ENCODE data around the gene SLC14A1. TPM values are rescaled to one million over a fixed set of nuclear protein-coding genes. Genes with fewer than 3 reads are reported as not detected.
A peak's percentile ranks its signal among the peaks of the same experiment; 100 is the strongest.

SLC14A1 gene
- total RNA-seq, 1 donor from 2014 or later: not detected

DNA sequence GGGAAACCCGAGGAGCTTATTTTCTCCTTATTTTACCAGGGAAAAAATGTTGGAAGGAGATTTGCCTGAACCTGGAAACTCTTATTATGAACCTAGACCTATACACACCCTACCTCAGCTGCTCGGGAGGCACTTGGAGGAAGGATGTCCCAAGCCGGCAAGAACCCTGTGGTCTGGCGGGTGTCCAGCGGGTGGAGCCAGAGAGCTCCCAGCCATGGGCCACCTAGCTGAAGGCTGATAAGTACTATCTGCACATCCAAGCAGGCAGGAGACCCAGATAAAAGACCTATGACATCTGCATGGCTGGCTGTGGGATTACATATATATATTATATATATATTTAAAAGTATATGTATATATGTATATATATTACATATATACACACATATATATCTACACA, 1.1 kb upstream of the SLC14A1 start:
- peak; percentile 80 for DNase-seq (ENCODE audit: low read depth)

DNA sequence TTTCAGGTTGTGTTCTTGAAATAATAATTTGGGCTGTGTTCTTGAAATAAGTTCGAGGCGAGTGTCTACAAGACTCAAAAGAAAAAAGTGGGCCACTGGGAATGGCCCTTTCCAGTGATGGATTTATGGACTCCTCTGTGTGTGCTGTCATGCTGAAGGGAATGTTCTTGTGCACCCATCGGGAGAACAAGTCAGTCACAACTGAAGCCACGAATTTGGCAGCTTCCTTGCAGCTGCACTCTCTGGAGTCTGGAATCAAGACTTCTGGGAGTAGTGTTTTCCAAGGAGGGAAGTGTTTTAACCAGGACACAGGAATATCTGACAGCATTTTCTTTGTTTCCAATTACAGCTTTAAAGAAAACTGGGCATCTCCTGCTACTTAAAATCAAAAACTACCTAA, 620 bp downstream of the SLC14A1 start:
- peak; percentile 28 for DNase-seq (ENCODE audit: low read depth)

DNA sequence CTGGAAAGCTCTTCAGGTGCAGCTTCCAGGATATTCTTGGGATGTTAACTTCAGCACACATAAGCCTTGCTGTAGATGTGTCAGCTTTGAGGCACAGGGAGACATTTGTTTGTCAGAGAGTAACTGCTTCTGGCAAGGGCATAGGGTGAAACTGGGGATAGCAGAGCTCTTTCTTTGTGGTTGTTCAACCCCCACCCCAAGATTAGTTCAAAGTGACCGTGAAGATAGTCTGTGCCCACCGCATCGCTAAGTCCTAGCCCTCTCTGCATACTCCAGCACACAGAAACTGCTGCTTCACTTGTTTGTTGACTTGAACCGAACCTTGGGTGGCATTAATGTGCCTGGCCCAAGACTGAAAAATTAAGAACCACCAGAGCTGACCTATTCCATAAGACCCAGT, 1.4 kb downstream of the SLC14A1 start:
- no peak for DNase-seq (ENCODE audit: low read depth)

DNA sequence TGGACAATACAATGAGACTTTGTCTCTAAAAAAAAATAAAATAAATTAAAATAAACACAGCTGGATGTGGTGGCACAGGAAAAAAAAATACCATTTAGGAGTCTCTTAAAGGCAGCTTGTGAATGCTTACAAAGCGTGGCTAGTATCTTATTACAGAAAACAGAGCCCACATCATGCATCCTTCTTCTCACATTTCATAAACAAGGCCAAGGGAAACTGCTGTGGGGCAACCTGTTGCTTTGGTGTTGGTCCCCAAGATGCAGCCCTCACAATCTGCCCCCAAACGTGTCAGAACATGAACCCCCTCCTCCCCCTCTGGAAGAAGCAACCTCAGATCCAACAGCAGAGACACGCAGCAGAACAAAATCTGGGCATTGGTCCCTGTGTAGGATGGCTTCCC, 2.6 kb downstream of the SLC14A1 start:
- DNase-seq (ENCODE audit: low read depth): peak; percentile 25

DNA sequence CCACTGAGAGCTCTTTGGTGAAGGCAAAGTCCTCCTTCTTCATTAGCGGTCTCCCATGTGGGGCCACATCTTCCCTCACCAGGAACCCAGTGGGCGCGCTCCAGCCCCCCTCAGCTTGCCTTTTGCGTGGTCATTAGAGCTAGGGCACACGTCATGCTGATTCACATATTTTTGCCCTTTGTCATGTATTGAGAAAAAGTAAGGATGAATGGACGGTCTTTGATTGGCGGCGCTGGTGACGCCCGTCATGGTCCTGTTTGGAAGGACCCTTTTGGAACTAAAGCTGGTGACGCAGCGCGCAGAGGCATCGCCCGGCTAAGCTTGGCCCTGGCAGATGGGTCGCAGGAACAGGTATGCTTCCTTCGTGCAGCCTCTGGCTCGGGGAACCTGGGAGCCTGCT, 3.1 kb downstream of the SLC14A1 start:
- no peak for DNase-seq (ENCODE audit: low read depth)

DNA sequence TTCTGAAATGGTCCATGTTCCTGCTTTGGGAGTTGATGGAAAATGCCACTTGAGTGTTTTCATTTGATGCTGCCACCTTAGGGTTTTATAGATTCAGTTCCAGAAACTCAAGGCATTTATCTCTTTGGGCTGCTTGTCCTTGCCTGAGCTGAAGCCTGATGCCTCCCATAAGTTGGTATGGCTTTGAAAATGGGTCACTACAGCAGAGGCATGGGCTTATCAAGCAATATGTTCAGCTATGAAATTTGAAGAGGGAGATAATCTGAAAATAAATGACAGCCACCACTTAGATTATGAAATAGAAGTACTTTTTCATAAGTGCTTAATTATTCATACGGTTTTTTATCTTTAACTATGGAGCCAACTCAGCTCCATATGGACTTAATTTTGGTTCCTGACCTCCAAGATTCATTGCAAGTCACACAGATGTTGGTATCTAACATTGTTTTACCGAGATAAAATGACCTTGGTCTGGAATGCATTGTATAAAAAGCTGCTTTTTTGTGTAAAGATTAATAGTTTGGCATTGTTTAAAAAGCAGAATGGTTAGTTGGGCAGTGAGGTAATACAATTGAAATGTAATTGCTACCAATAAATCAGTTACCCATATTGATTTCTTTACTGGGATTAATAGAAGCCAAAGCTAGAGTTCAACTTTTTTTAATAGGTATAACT, 4.5 kb downstream of the SLC14A1 start:
- DNase-seq (ENCODE audit: low read depth): no peak

DNA sequence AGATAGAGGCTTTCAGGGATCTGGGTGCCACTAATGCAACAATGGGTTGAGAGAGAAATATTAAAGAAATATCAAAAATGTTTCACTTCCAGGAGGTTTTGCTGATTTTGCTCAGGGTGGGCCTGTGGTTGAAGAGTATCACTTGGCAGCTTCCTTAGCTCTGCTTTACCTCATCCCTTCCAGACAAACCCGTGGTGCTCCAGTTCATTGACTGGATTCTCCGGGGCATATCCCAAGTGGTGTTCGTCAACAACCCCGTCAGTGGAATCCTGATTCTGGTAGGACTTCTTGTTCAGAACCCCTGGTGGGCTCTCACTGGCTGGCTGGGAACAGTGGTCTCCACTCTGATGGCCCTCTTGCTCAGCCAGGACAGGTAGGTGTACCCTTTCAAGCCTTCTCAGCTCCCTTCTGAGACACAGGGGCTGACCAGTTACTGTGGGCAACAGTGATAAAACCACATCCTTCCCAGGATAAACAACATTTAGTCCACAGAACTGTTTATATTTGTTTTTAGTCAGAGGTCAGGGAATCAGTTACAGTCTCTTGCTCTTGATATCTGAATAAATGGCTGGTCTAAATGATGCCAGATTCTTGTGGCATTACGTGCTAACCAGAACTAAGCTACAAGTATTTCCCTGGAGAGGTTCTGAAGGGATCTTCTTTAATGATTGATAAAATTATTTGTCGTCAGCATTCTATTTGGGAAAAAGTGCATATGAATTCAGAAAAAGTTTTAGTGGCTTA, 7.0 kb downstream of the SLC14A1 start:
- peak; percentile 31 for DNase-seq (ENCODE audit: low read depth)

DNA sequence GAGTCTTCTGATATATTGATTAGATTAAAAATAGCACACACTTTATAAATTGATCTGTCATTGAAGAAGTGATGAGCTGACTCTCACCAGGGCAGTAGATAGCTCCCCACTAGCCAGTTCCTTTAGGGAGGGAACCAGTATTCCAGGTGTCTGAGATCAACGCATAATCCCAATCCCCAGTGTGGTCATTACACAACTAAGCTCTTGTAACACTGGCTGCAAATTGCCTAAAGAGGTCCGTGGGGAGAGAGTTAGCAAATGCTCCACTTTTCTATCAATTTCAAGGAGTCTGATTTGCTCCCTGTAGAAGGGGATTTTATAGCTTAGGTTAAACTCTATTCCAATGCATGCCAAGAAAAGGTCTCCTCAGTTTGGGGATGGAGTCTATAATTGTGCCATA, 7.7 kb downstream of the SLC14A1 start:
- no peak for DNase-seq (ENCODE audit: low read depth)

DNA sequence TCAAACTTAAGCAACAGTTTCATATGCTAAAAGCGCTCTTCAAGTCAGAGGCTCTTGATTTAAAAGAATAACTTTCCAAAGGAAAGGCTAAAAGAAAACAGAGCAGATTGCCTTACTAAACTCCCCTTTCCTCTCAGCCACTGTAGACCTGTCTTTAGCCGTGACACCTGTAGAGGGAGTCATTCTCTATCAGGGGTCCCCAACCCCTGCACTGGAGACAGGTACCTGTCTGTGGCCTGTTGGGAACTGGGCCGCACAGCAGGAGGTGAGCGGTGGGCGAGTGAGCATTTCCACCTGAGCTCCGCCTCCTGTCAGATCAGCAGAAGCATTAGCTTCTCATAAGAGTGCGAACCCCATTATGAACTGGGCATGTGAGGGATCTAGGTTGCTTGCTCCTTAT, 9.6 kb downstream of the SLC14A1 start:
- DNase-seq (ENCODE audit: low read depth): no peak

DNA sequence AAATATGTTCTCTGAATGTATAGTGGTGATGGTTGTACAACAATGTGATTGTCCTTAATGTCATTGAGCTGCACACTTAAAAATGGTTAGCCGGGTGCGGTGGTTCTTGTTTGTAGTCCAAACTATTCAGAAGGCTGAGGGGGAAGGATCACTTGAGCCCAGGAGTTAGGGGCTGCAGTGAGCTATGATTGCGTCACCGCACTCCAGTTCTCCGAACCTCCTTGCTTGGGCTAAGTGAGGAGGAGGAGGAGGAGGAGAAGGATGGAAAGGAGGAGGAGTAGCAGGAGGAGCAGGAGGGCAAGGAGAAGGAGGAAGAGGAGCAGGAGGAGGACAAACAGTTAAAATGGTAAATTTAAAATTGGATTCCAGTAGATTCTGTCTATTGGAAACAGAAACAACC, 10.5 kb downstream of the SLC14A1 start:
- no peak for DNase-seq (ENCODE audit: low read depth)

DNA sequence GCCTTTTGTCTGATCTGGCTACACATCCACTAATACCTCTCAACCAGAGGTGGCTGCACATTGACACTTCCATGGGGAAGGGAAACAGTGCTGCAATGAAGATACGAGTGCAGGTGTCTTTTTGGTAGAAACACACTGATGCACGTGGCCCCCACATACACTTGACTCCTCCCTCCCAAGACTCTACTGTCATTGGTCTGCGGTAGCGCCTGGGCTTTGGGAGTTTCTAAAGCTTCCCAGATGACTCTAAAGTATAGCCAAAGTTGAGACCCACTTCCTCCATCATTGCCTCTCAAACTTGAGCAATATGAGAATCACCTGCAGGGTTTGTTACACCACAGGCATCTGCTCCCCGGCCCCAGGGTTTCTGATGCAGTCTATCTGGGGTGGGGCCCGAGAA, 11.0 kb downstream of the SLC14A1 start:
- no peak for DNase-seq (ENCODE audit: low read depth)

DNA sequence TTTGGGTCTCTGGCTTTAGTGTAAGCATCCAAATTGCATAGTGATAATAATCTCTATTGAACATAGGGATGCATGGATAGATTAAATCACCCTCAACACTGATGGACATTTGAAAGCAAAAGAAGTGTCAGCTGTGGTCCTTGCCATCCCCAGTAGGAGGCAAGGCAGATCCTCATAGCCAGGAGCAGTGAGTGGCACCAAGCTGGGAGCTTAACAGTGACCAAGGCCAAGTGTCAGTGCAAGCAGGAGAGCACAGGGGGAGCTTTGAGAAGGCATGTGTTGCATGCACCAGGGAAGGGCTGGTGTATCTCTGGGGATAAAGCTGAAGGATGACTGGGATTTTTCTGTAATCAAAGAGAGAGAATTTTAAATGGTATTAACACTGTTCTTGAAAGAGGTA, 14.7 kb downstream of the SLC14A1 start:
- DNase-seq (ENCODE audit: low read depth): peak; percentile 30

DNA sequence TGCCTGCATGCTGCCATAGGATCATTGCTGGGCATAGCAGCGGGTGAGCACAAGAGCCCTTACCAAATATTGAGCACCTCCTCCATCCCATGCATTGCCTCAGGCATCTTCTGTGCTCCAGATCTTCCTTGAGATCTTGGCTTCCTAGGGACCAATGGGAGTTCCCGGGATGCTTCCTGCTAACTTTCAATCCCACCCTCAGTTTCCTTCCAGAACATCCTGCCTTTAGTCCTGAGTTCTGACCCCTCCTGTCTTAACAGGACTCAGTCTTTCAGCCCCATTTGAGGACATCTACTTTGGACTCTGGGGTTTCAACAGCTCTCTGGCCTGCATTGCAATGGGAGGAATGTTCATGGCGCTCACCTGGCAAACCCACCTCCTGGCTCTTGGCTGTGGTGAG, 15.3 kb downstream of the SLC14A1 start:
- no peak for DNase-seq (ENCODE audit: low read depth)

DNA sequence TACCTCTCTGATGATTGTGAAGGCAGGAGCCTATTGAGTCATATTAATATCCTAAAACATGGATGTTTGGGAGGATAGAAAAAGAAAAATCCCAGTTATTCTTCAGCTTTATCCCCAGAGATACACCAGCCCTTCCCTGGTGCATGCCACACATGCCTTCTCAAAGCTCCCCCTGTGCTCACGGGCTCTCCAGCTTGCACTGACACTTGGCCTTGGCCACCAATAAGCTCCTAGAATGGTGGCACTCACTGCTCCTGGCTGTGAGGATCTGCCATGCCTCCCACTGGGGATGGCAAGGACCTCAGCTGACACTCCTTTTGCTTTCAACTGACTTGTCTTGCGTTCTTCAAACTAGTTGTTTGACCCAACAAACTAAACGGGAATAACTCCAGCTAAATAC, 15.9 kb downstream of the SLC14A1 start:
- DNase-seq (ENCODE audit: low read depth): no peak

DNA sequence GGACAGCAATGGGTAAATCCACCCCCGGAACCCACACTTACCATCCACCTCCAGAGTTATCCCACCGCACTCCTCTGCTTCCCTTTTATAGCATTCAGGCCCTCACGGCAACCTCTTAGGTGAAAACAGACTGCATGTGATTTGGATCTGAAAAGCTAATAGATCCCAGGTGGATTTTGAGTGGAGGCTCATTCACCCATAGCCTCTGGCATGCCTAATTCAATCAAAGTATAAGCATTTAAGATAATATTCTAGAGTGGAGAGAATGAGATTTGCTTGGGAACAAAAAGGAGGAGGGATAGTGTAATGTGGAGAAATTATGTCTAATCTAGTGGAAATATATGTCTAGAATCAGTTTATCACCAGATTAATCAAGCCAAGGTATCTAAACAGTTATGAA, 17.1 kb downstream of the SLC14A1 start:
- no peak for DNase-seq (ENCODE audit: low read depth)

DNA sequence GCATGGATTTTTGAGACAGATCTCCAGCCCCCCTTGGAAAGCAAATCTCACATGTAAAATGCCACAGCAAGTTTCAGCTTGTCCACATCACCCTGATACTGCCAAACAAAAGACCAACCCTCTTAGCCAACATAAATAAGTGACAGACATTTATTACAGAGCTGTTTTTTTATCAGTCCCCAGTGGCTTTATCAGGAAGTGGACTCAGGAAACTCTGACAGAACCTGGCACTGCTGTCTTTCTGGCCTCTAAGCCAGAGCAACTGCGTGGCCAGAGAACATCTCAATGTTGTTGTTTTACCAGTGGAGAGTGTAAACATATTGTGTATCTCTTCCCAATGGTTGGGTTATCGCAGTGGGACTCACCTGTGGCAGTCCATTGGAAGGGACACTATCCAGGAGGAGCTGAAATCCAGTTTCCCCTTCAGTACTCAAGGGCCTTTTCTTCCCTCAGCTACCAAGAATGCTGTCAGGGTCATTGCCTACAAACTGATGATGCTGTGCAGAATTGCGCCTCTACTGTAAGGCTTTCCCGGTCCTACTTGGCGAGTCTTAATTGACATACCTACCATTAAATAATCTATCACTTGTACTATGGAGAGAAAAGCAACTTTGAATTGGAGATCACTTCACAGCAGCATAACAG, 22.0 kb downstream of the SLC14A1 start:
- DNase-seq (ENCODE audit: low read depth): no peak

DNA sequence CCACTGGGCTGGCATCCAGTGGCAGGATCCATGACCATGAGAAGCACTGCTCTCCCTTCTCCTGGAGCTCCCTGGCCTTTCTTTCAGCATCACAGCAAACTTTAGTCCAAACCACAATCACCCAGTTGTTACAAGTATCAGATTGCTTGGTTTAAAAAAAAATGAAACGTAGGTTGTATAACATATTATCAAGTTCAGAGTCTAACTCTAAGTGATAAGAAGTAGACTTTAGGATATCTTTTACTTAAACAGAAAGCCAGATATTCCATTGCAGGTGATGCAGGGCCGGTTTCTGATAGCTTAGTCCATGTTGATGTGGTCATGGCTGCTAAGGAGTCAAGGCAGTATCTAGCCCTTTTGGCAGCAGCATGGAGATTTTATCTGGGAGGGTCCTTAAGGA, 24.5 kb downstream of the SLC14A1 start:
- DNase-seq (ENCODE audit: low read depth): peak; percentile 22

DNA sequence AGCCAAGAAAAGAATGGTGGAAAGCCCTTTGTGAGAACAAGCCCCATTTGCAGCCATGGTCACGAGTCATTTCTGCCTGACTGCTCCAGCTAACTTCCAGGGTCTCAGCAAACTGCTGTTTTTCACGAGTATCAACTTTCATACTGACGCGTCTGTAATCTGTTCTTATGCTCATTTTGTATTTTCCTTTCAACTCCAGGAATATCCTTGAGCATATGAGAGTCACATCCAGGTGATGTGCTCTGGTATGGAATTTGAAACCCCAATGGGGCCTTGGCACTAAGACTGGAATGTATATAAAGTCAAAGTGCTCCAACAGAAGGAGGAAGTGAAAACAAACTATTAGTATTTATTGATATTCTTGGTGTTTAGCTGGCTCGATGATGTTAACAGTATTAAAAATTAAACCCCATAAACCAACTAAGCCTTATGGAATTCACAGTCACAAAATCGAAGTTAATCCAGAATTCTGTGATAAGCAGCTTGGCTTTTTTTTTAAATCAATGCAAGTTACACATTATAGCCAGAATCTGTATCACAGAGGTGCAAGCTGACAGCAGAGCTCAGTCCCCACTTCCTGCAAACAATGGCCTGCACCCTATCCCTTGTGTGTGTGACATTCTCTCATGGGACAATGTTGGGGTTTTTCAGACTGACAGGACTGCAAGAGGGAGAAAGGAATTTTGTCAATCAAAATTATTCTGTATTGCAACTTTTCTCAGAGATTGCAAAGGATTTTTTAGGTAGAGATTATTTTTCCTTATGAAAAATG, 26.1 kb downstream of the SLC14A1 start:
- no peak for DNase-seq (ENCODE audit: low read depth)

DNA sequence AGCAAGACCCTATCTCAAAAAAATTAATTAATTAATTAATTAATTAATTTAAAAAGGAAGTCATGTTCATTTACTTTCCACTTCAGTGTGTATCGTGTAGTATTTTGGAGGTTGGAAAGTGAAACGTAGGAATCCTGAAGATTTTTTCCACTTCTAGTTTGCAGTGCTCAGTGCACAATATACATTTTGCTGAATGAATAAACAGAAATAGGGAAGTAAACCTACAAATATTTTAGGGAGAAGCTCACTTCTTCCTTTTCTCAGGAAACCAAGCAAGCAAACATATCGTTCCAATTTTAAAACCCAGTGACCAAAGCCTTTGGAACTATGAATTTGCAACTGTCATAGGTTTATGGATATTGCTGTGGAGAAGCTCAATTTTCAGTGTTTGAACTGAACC, 27.8 kb downstream of the SLC14A1 start:
- no peak for DNase-seq (ENCODE audit: low read depth)

DNA sequence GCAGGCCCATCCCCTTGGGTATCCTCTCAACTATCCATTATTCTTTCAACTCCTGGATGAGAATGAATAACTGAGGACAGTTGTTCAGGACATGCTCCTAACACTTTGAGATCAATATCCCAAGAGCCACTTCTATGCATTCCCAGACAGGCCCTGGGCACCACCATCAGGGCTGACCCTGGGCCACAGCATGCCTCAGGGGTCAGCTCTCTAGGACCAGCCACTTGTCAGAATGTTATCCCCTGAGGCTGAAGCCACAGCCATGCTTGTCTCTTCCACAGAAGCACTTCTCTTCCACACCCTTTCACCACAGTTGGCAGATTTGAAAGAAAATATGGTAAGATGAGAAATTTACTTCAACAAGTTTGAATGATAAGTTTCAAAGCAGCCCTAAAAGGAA, 28.7 kb downstream of the SLC14A1 start:
- DNase-seq (ENCODE audit: low read depth): peak; percentile 67

DNA sequence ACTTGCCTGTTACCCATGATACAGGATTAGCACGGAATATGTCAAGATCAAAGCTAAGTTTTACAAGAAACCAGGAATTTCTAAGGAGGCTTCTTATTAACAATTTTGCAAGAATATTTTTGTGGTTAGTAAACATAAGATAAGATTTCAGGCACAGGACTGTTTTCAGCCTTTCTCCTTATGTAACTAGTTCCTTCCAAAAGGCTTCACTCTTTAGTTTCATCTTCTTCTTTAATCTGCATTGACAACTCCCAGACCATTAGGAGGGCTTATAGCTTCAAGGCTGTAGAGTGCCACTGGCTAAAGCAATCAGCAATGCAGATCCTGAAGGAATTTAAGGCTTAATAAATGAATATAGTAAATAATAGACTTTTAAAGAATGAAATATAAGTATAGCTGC, 29.3 kb downstream of the SLC14A1 start:
- DNase-seq (ENCODE audit: low read depth): no peak

DNA sequence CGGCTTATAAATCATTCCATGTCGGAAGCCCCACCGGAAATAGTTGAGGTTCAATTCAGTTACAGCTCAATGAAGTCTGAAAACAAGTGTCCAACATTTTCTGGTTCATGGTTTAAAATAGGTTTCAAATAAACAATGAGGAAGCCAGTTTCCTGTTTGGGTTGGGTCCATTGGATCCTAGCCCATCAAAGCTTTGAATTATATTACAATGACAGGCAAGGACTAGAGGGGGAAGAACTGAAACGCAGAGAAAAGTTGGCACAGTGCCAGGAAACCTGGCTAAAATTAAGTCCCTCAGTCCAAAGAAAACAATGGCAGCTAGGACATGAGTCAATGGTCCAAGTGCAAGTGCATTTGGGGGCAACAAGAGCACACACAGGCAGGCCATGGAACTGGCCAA, 32.0 kb downstream of the SLC14A1 start:
- DNase-seq (ENCODE audit: low read depth): peak; percentile 69
